Measurements from ENCODE around the gene SMOC2. TPM values are rescaled to one million over a fixed set of nuclear protein-coding genes. Genes with fewer than 3 reads are reported as not detected.

Gene SMOC2
- polyA plus RNA-seq, 1 donor (not counting 4 experiments of a cell fraction or from before 2014, with no cell fraction given), result 1.1 TPM

GRCh38 chr6:168452685-168453377 lies 11.8 kb downstream of the SMOC2 start:
- H3K4me2 ChIP-seq (ENCODE audit: control insufficient read depth, extremely low read depth, insufficient read depth, low read depth, low read length), result no peak overlapping the region
- H3K36me3 ChIP-seq (ENCODE audit: control insufficient read depth in 2 of 2, extremely low read depth in 1 of 2, insufficient read depth in 2 of 2, low read length in 2 of 2), result no peaks in the 10 kb centered on the region
- H3K4me1 ChIP-seq (ENCODE audit: control insufficient read depth, extremely low read depth, insufficient read depth, low read length), result peaks cover 28% of the 10 kb centered on the region
- dilution Hi-C loops (cut with MboI; ENCODE audit: extremely low pct_ligation_motif_present, low sequenced_read_pairs), result no loop called here
- H3K9me1 ChIP-seq (ENCODE audit: control insufficient read depth, extremely low read depth, insufficient read depth, low read length), result no peaks in the 10 kb centered on the region
- H3K27ac ChIP-seq (ENCODE audit: control insufficient read depth, insufficient read depth, low read length), result no peak overlapping the region
- no peak overlapping the region for H2AFZ ChIP-seq (ENCODE audit: control insufficient read depth, low read length)
- no peaks in the 10 kb centered on the region for H3K79me2 ChIP-seq (ENCODE audit: control insufficient read depth, insufficient read depth, low read length)
- no peak overlapping the region for H3K9ac ChIP-seq (ENCODE audit: control insufficient read depth, extremely low read depth, insufficient read depth, low read length)
- no peak for DNase-seq (ENCODE audit: low read depth, low spot score)
- H3K27me3 ChIP-seq (ENCODE audit: control insufficient read depth, extremely low read depth, insufficient read depth, low read length), result peaks cover 9% of the 10 kb centered on the region
- no peaks in the 10 kb centered on the region for H3K9me3 ChIP-seq (ENCODE audit: control insufficient read depth, low read depth, low read length)
- TF ChIP-seq EZH2 (IDR thresholded peaks at IDR 0.05; ENCODE audit: low read length), result no peak
- TF ChIP-seq, protein P1, sequence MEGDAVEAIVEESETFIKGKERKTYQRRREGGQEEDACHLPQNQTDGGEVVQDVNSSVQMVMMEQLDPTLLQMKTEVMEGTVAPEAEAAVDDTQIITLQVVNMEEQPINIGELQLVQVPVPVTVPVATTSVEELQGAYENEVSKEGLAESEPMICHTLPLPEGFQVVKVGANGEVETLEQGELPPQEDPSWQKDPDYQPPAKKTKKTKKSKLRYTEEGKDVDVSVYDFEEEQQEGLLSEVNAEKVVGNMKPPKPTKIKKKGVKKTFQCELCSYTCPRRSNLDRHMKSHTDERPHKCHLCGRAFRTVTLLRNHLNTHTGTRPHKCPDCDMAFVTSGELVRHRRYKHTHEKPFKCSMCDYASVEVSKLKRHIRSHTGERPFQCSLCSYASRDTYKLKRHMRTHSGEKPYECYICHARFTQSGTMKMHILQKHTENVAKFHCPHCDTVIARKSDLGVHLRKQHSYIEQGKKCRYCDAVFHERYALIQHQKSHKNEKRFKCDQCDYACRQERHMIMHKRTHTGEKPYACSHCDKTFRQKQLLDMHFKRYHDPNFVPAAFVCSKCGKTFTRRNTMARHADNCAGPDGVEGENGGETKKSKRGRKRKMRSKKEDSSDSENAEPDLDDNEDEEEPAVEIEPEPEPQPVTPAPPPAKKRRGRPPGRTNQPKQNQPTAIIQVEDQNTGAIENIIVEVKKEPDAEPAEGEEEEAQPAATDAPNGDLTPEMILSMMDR (optimal IDR thresholded peaks at IDR 0.05 in 1 of 3, IDR thresholded peaks at IDR 0.05 in 1 of 3, conservative IDR thresholded peaks at IDR 0.05 in 1 of 3; ENCODE audit: extremely low read depth in 1 of 3, insufficient read depth in 2 of 3, low read length in 3 of 3), result no peak
- FAIRE-seq, result no peak
- H4K20me1 ChIP-seq (ENCODE audit: control insufficient read depth, extremely low read depth, insufficient read depth, low read length), result no peaks in the 10 kb centered on the region
- no peak overlapping the region for H3K4me3 ChIP-seq (ENCODE audit: control insufficient read depth in 2 of 3, extremely low read depth in 1 of 3, insufficient read depth in 2 of 3, low read depth in 1 of 3, low read length in 3 of 3)

GRCh38 chr6:168455847-168456530 lies 15.0 kb downstream of the SMOC2 start:
- Histone ChIP-seq H3K4me2 (ENCODE audit: control insufficient read depth, extremely low read depth, insufficient read depth, low read depth, low read length) (peak overlapping the region; percentile 22), H3K27me3 (ENCODE audit: control insufficient read depth, extremely low read depth, insufficient read depth, low read length) (peaks cover 5% of the 10 kb centered on the region), H3K36me3 (ENCODE audit: control insufficient read depth in 2 of 2, extremely low read depth in 1 of 2, insufficient read depth in 2 of 2, low read length in 2 of 2) (no peaks in the 10 kb centered on the region), H3K9ac (ENCODE audit: control insufficient read depth, extremely low read depth, insufficient read depth, low read length) (no peak overlapping the region), H3K79me2 (ENCODE audit: control insufficient read depth, insufficient read depth, low read length) (no peaks in the 10 kb centered on the region), H4K20me1 (ENCODE audit: control insufficient read depth, extremely low read depth, insufficient read depth, low read length) (no peaks in the 10 kb centered on the region), H3K27ac (ENCODE audit: control insufficient read depth, insufficient read depth, low read length) (no peak overlapping the region), H2AFZ (ENCODE audit: control insufficient read depth, low read length) (peak overlapping the region; percentile 17), H3K9me3 (ENCODE audit: control insufficient read depth, low read depth, low read length) (no peaks in the 10 kb centered on the region), H3K4me3 (ENCODE audit: control insufficient read depth in 2 of 3, extremely low read depth in 1 of 3, insufficient read depth in 2 of 3, low read depth in 1 of 3, low read length in 3 of 3) (peak overlapping the region in 1 of 3 experiments; percentile 2), H3K9me1 (ENCODE audit: control insufficient read depth, extremely low read depth, insufficient read depth, low read length) (no peaks in the 10 kb centered on the region), H3K4me1 (ENCODE audit: control insufficient read depth, extremely low read depth, insufficient read depth, low read length) (peaks cover 25% of the 10 kb centered on the region)
- dilution Hi-C loops (cut with MboI; ENCODE audit: extremely low pct_ligation_motif_present, low sequenced_read_pairs), result no loop called here
- no peak for FAIRE-seq
- no peak for DNase-seq (ENCODE audit: low read depth, low spot score)
- TF ChIP-seq EZH2 (IDR thresholded peaks at IDR 0.05; ENCODE audit: low read length), result no peak
- TF ChIP-seq, protein P1 (optimal IDR thresholded peaks at IDR 0.05 in 1 of 3, IDR thresholded peaks at IDR 0.05 in 1 of 3, conservative IDR thresholded peaks at IDR 0.05 in 1 of 3; ENCODE audit: extremely low read depth in 1 of 3, insufficient read depth in 2 of 3, low read length in 3 of 3), result no peak
